Parathyroid adenoma (tissue), 2 donors: ENCODE measurements around the gene FBXO48.
A peak's percentile ranks its signal among the peaks of the same experiment; 100 is the strongest.

ENCODE experiments used
- H2AFZ ChIP-seq: fragments of 300-600 bp; sonication (generic); one replicate; pipeline ENCODE4 v1.7.0; 2017; ENCODE audit warnings: antibody characterized with exemption, mild to moderate bottlenecking
- H3K27ac ChIP-seq: fragments of 300-600 bp; sonication (generic); one replicate; pipeline ENCODE4 v1.7.0; 2017
- H3K27me3 ChIP-seq: fragments of 300-600 bp; sonication (generic); one replicate; pipeline ENCODE4 v1.7.0; 2017; ENCODE audit warnings: low read length; ENCODE audit not compliant: control insufficient read depth, insufficient read depth
- H3K36me3 ChIP-seq: fragments of 300-600 bp; sonication (generic); one replicate; pipeline ENCODE4 v1.7.0; 2017; ENCODE audit warnings: low read length; ENCODE audit not compliant: control insufficient read depth, insufficient read depth
- H3K4me1 ChIP-seq: fragments of 300-600 bp; sonication (generic); one replicate; pipeline ENCODE4 v1.7.0; 2017; ENCODE audit warnings: control low read depth
- H3K4me2 ChIP-seq: fragments of 300-600 bp; sonication (generic); one replicate; pipeline ENCODE4 v1.7.0; 2017; ENCODE audit warnings: low read length
- H3K4me3 ChIP-seq: fragments of 300-600 bp; sonication (generic); one replicate; pipeline ENCODE4 v1.7.0; 2017; ENCODE audit warnings: low read depth, low read length
- H3K79me2 ChIP-seq: fragments of 300-600 bp; sonication (generic); one replicate; pipeline ENCODE4 v1.7.0; 2017; ENCODE audit warnings: control low read depth
- H3K9ac ChIP-seq: fragments of 300-600 bp; sonication (generic); one replicate; pipeline ENCODE4 v1.7.0; 2017; ENCODE audit warnings: mild to moderate bottlenecking
- H3K9me3 ChIP-seq: fragments of 300-600 bp; sonication (generic); one replicate; pipeline ENCODE4 v1.7.0; 2017; ENCODE audit warnings: low read length; ENCODE audit not compliant: control insufficient read depth
- CTCF ChIP-seq: fragments of 300-600 bp; sonication (generic); IDR thresholded peaks from one replicate; pipeline ENCODE4 v1.7.0; 2017; ENCODE audit warnings: antibody characterized with exemption, mild to moderate bottlenecking
- donor health status: primary hyperparathyroidism.

The FBXO48 gene

DNA sequence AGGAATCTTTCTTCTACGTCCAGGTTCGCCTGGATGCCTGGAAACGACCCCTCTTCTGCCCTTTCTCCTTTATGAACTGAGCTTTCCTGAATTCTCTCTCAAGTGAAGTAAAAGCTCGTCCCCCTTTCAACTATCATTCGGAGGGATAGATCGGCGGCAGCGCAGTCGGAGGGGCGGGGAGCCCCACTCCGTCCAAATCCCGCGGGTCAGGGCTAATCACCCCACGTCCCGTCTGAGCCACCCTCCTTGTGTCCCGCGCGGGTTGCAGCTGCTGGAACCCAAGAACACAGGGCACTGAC, 367 bp downstream of the FBXO48 start:
- H3K9me3 ChIP-seq, result no peaks in the 10 kb centered on the region
- peak overlapping the region; percentile 67 for H3K27ac ChIP-seq
- H3K4me1 ChIP-seq, result peaks cover 7% of the 10 kb centered on the region
- H3K27me3 ChIP-seq, result no peaks in the 10 kb centered on the region
- peak overlapping the region; percentile 90 for H3K4me3 ChIP-seq
- H2AFZ ChIP-seq, result peak overlapping the region; percentile 94
- H3K9ac ChIP-seq, result peak overlapping the region; percentile 49
- H3K79me2 ChIP-seq, result no peaks in the 10 kb centered on the region
- no peak for TF ChIP-seq CTCF
- H3K4me2 ChIP-seq, result peak overlapping the region; percentile 90
- H3K36me3 ChIP-seq, result no peaks in the 10 kb centered on the region

GRCh38 chr2:68466361-68466777, 725 bp downstream of the FBXO48 start:
- Histone ChIP-seq H3K4me2 (peak overlapping the region; percentile 90), H3K9me3 (no peaks in the 10 kb centered on the region), H3K79me2 (no peaks in the 10 kb centered on the region), H3K27me3 (no peaks in the 10 kb centered on the region), H3K27ac (peak overlapping the region; percentile 67), H2AFZ (peak overlapping the region; percentile 94), H3K4me3 (peak overlapping the region; percentile 90), H3K36me3 (no peaks in the 10 kb centered on the region), H3K4me1 (peaks cover 7% of the 10 kb centered on the region), H3K9ac (no peak overlapping the region)
- TF ChIP-seq CTCF, result no peak

DNA sequence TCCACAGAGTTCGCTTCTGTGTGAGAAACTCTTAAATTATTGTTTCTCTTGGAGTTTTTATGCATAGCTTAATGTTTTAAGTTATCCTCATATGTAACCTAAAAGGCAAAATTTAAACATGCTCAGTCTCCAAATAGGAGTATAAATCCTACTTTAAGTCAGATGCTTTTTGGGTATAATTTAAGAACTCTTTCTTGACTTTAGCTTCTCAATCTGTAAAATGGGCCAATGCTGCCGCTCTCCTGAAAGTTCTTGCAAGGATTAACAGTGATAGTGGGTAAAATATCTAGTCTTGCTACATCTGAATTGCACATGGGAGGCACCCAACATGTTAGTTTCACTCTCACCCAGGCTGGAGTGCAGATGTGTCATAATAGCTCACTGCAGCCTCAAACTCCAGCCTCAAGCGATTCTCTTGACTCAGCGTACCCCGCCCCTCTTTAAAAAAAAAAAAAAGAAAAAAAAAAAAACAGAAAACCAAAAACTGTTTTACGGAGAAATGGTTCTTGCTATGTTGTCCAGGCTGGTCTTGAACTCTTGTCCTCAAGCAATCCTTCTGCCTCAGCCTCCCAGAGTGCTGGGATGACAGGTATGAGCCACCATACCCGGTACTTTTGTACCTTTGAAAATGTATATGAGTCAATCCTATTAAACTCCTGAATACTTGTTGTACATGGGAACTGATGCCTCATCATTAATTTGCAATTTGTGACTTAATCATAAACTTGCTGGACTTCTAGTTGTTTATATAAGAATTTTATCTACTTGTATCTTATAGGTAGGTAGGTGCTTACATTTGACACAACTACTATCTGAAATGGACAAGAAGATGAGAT, 1.8 kb downstream of the FBXO48 start:
- no peaks in the 10 kb centered on the region for H3K9me3 ChIP-seq
- H3K79me2 ChIP-seq, result no peaks in the 10 kb centered on the region
- peaks cover 7% of the 10 kb centered on the region for H3K4me1 ChIP-seq
- H3K27ac ChIP-seq, result no peak overlapping the region
- no peak overlapping the region for H3K9ac ChIP-seq
- H3K4me3 ChIP-seq, result no peak overlapping the region
- H3K4me2 ChIP-seq, result no peak overlapping the region
- no peak for TF ChIP-seq CTCF
- H2AFZ ChIP-seq, result no peak overlapping the region
- H3K27me3 ChIP-seq, result no peaks in the 10 kb centered on the region
- no peaks in the 10 kb centered on the region for H3K36me3 ChIP-seq

GRCh38 chr2:68464651-68465050, 2.4 kb downstream of the FBXO48 start:
- Histone ChIP-seq H3K9me3 (no peaks in the 10 kb centered on the region), H3K9ac (no peak overlapping the region), H3K79me2 (no peaks in the 10 kb centered on the region), H3K27ac (no peak overlapping the region), H3K4me2 (no peak overlapping the region), H3K4me3 (no peak overlapping the region), H3K4me1 (peaks cover 7% of the 10 kb centered on the region), H3K36me3 (no peaks in the 10 kb centered on the region), H2AFZ (no peak overlapping the region), H3K27me3 (no peaks in the 10 kb centered on the region)
- no peak for TF ChIP-seq CTCF
